Activated naive CD8-positive, alpha-beta T cell treated with anti-CD3 and anti-CD28 coated beads, Interleukin-2, amount 10 ng/mL, durations not matched to agents 7 days and 5 days (primary cell): ENCODE measurements around the gene C4orf17. TPM values are rescaled to one million over a fixed set of nuclear protein-coding genes. Genes with fewer than 3 reads are reported as not detected.

ENCODE experiments used
- ATAC-seq: fragments of 150-1000 bp; cut with Tn5 transposase; one replicate; pipeline ENCODE4 v1.10.0; 2021; ENCODE audit warnings: low read depth, moderate library complexity
- POLR2A ChIA-PET: fragments of 350-600 bp; sonication (Branson Sonifier 250); formaldehyde crosslinking; loops from one replicate; lab custom pipeline; 2021; ENCODE audit warnings: antibody characterized with exemption; lab: Charles Lee
- DNase-seq: peaks from one replicate; pipeline ENCODE4 v3.0.0; 2021
- H3K27ac Mint-ChIP-seq: one replicate; pipeline ENCODE4 v1.8.0; 2022; ENCODE audit warnings: mild to moderate bottlenecking, mixed read lengths
- H3K27me3 Mint-ChIP-seq: one replicate; pipeline ENCODE4 v1.8.0; 2022; ENCODE audit warnings: mild to moderate bottlenecking, moderate library complexity, mixed read lengths
- H3K36me3 Mint-ChIP-seq: one replicate; pipeline ENCODE4 v1.8.0; 2021; ENCODE audit warnings: mild to moderate bottlenecking, mixed read lengths
- H3K4me1 Mint-ChIP-seq: one replicate; pipeline ENCODE4 v1.8.0; 2021; ENCODE audit warnings: mixed read lengths
- H3K4me3 Mint-ChIP-seq: one replicate; pipeline ENCODE4 v1.8.0; 2022; ENCODE audit warnings: mild to moderate bottlenecking, moderate library complexity, mixed read lengths
- H3K9me3 Mint-ChIP-seq: one replicate; pipeline ENCODE4 v1.8.0; 2021; ENCODE audit warnings: mixed read lengths
- total RNA-seq, 2 experiments: library from RNA; stranded (reverse); gene quantifications; one replicate each; pipeline ENCODE4 v1.2.3, GENCODE V29; 2021

Gene C4orf17
- total RNA-seq, 2 experiments from 2014 or later: not detected

DNA sequence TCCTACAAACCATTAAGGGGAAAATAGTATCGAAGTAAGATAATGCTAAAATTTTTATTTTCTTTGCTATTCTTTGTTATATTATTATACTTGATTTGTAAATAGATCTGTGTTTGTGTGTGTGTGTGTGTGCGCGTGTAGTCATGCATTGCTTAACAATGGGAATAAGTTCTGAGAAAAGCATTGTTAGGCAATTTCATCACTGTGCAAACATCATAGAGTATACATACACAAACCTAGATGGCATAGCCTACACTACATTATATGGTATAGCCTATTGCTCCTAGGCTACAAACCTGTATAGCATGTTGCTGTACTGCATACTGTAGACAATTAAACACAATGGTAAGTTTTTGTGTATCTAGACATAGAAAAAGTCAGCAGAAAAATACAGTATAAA lies 80.9 kb downstream of the C4orf17 start:
- Mint-ChIP-seq H3K9me3 (no peaks in the 10 kb centered on the region), H3K36me3 (no peaks in the 10 kb centered on the region), H3K27me3 (no peaks in the 10 kb centered on the region), H3K4me1 (no peaks in the 10 kb centered on the region), H3K4me3 (no peak overlapping the region), H3K27ac (no peak overlapping the region)
- no peak for DNase-seq
- no peak for ATAC-seq
- POLR2A ChIA-PET: no interaction called here

Other genes with a start within 250 kb of the C4orf17 start
- gene ADH1A, start 220.0 kb upstream of the C4orf17 start, total RNA-seq: not detected
- gene ADH1B, start 189.6 kb upstream of the C4orf17 start, total RNA-seq: not detected
- not detected for gene ADH1C, start 158.3 kb upstream of the C4orf17 start, total RNA-seq
- gene ADH7, start 75.7 kb upstream of the C4orf17 start, total RNA-seq: not detected
- gene TRMT10A, start 53.0 kb downstream of the C4orf17 start, total RNA-seq: 1 to 10 TPM; 5.5 to 6.3 TPM
- under 1 TPM; 0.43 to 0.64 TPM for gene MTTP, start 63.8 kb downstream of the C4orf17 start, total RNA-seq
- not detected for gene C4orf54, start 146.8 kb downstream of the C4orf17 start, total RNA-seq